Esophagus squamous epithelium (tissue), 5 donors: ENCODE results near the gene CBFA2T3. TPM values are rescaled to one million over a fixed set of nuclear protein-coding genes. Genes with fewer than 3 reads are reported as not detected.

Experiments used
- DNase-seq: peaks from one replicate; lab custom pipeline; 2025; lab: John Stamatoyannopoulos, UW
- H3K27ac ChIP-seq, 4 donors: fragments of 200-600 bp; sonication (generic); one replicate each; pipeline ENCODE4 v1.5.1; 2016 to 2019; ENCODE audit warnings: mild to moderate bottlenecking in 1 of 4
- H3K27me3 ChIP-seq, 4 donors: fragments of 200-600 bp; sonication (generic); 1 replicate in 3 of 4; 2 replicates in 1 of 4; pipeline versions ENCODE4 v1.5.1 to v1.6.0; 2017 to 2021; ENCODE audit warnings: antibody characterized with exemption in 1 of 4
- H3K36me3 ChIP-seq, 3 donors: fragments of 200-600 bp; sonication (generic); one replicate each; pipeline ENCODE4 v1.5.1; 2016 to 2019
- H3K4me1 ChIP-seq, 3 donors: fragments of 200-600 bp; sonication (generic); one replicate each; pipeline ENCODE4 v1.5.1; 2017 to 2019
- H3K4me3 ChIP-seq, 4 donors: fragments of 200-600 bp; sonication (generic); 1 replicate in 3 of 4; 2 replicates in 1 of 4; pipeline ENCODE4 v1.5.1; 2016 to 2019; ENCODE audit warnings: mild to moderate bottlenecking in 2 of 4, moderate library complexity in 1 of 4
- H3K9me3 ChIP-seq, 3 donors: fragments of 200-600 bp; sonication (generic); one replicate each; pipeline ENCODE4 v1.5.1; 2016 to 2019
- POLR2A ChIP-seq, 4 donors: fragments of 450-650 bp; IDR thresholded peaks; one replicate each; pipeline ENCODE4 v1.6.1; 2017; ENCODE audit warnings: antibody characterized with exemption in 4 of 4, mild to moderate bottlenecking in 4 of 4, moderate library complexity in 3 of 4
- WGBS, 2 donors: methylation state at CpG; one replicate each; pipeline ENCODE4 v1.1.5; 2018; 5-methylcytosine and 5-hydroxymethylcytosine counted together
- intact Hi-C: fragments of 100-400 bp; cut with DNase I; formaldehyde crosslinking; loops from one replicate; pipeline ENCODE4 v1.15.0; 2022
- total RNA-seq, 4 donors: library from RNA; depleted of rRNA; stranded (reverse); fragments of >200 nt; gene quantifications; one replicate each; pipeline ENCODE4 v1.1.0, GENCODE V29; 2016
- TF ChIP-seq, protein P1 (sequence below), 6 experiments: fragments of 450-650 bp in 4 of 6; fragments of 200-600 bp in 2 of 6; sonication (generic) in 2 of 6; IDR thresholded peaks; one replicate each; pipeline ENCODE4 v1.5.1; 2016 to 2019; ENCODE audit warnings: antibody characterized with exemption in 6 of 6, mild to moderate bottlenecking in 4 of 6, moderate library complexity in 4 of 6
- donor health status: DM: yes; HTN: yes; CAD: no.

The CBFA2T3 gene
- total RNA-seq, 4 donors from 2014 or later, result 0.18 to 2.7 (median 1.4) TPM

GRCh38 chr16:88991813-88992350 lies 14.9 kb upstream of the CBFA2T3 start:
- peaks cover 0 to under 1% (median under 1%) of the 10 kb centered on the region in 3 donors for H3K9me3 ChIP-seq
- 47 to 50% methylated on average over 4 to 9 of the region's 19 CpGs for WGBS, 2 donors
- intact Hi-C loops, result no loop called here
- peaks cover 0 to 89% (median 9%) of the 10 kb centered on the region in 4 donors for H3K27me3 ChIP-seq
- no peak overlapping the region for H3K27ac ChIP-seq
- no peak for TF ChIP-seq POLR2A (IDR thresholded peaks at IDR 0.05)
- peaks cover 0 to 9% (median 0%) of the 10 kb centered on the region in 3 donors for H3K4me1 ChIP-seq
- H3K4me3 ChIP-seq, result no peak overlapping the region
- H3K36me3 ChIP-seq, result no peaks in the 10 kb centered on the region
- no peak for DNase-seq

GRCh38 chr16:88989852-88990547 lies 13.0 kb upstream of the CBFA2T3 start:
- no peak for DNase-seq
- Histone ChIP-seq H3K27ac (no peak overlapping the region), H3K4me3 (no peak overlapping the region), H3K36me3 (no peaks in the 10 kb centered on the region), H3K27me3 (peaks cover 0 to 83% (median 7%) of the 10 kb centered on the region in 4 donors), H3K4me1 (peaks cover 0 to 9% (median 0%) of the 10 kb centered on the region in 3 donors), H3K9me3 (no peaks in the 10 kb centered on the region)
- WGBS, 2 donors, result 67 to 74% methylated on average over 11 to 16 of the region's 26 CpGs
- TF ChIP-seq, protein P1, sequence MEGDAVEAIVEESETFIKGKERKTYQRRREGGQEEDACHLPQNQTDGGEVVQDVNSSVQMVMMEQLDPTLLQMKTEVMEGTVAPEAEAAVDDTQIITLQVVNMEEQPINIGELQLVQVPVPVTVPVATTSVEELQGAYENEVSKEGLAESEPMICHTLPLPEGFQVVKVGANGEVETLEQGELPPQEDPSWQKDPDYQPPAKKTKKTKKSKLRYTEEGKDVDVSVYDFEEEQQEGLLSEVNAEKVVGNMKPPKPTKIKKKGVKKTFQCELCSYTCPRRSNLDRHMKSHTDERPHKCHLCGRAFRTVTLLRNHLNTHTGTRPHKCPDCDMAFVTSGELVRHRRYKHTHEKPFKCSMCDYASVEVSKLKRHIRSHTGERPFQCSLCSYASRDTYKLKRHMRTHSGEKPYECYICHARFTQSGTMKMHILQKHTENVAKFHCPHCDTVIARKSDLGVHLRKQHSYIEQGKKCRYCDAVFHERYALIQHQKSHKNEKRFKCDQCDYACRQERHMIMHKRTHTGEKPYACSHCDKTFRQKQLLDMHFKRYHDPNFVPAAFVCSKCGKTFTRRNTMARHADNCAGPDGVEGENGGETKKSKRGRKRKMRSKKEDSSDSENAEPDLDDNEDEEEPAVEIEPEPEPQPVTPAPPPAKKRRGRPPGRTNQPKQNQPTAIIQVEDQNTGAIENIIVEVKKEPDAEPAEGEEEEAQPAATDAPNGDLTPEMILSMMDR (IDR thresholded peaks at IDR 0.05), result no peak
- TF ChIP-seq POLR2A (IDR thresholded peaks at IDR 0.05), result no peak
- intact Hi-C loops, result no loop called here

- no peak for TF ChIP-seq POLR2A (IDR thresholded peaks at IDR 0.05)
- TF ChIP-seq, protein P1 (IDR thresholded peaks at IDR 0.05), result no peak
- 77% methylated on average over 14 of the region's 44 CpGs; no CpG with 5 or more reads in 1 of the 2 donors for whole genome bisulfite sequencing, 2 donors
- no peaks in the 10 kb centered on the region for H3K36me3 ChIP-seq
Observed at GRCh38 chr16:88988980-88989811, 12.2 kb upstream of the CBFA2T3 start.

GRCh38 chr16:88985521-88985920 lies 8.5 kb upstream of the CBFA2T3 start:
- intact Hi-C loops, result no loop called here
- DNase-seq, result no peak
- H3K27ac ChIP-seq, result no peak overlapping the region
- peaks cover 0 to 74% (median 0%) of the 10 kb centered on the region in 4 donors for H3K27me3 ChIP-seq
- no peaks in the 10 kb centered on the region for H3K36me3 ChIP-seq
- no peaks in the 10 kb centered on the region for H3K4me1 ChIP-seq
- H3K4me3 ChIP-seq, result no peak overlapping the region
- H3K9me3 ChIP-seq, result no peaks in the 10 kb centered on the region
- no peak for TF ChIP-seq POLR2A (IDR thresholded peaks at IDR 0.05)
- TF ChIP-seq, protein P1 (IDR thresholded peaks at IDR 0.05), result no peak
- 80% methylated on average over 6 of the region's 13 CpGs; no CpG with 5 or more reads in 1 of the 2 donors for WGBS, 2 donors

More at GRCh38 chr16:88988980-88989811, 12.2 kb upstream of the CBFA2T3 start:
- DNase-seq, result no peak
- H3K27me3 ChIP-seq, result peaks cover 0 to 81% (median 7%) of the 10 kb centered on the region in 4 donors
- intact Hi-C loops, result no loop called here
- H3K4me3 ChIP-seq, result no peak overlapping the region
- H3K27ac ChIP-seq, result no peak overlapping the region
- peaks cover 0 to 9% (median 0%) of the 10 kb centered on the region in 3 donors for H3K4me1 ChIP-seq
- no peaks in the 10 kb centered on the region for H3K9me3 ChIP-seq

DNA sequence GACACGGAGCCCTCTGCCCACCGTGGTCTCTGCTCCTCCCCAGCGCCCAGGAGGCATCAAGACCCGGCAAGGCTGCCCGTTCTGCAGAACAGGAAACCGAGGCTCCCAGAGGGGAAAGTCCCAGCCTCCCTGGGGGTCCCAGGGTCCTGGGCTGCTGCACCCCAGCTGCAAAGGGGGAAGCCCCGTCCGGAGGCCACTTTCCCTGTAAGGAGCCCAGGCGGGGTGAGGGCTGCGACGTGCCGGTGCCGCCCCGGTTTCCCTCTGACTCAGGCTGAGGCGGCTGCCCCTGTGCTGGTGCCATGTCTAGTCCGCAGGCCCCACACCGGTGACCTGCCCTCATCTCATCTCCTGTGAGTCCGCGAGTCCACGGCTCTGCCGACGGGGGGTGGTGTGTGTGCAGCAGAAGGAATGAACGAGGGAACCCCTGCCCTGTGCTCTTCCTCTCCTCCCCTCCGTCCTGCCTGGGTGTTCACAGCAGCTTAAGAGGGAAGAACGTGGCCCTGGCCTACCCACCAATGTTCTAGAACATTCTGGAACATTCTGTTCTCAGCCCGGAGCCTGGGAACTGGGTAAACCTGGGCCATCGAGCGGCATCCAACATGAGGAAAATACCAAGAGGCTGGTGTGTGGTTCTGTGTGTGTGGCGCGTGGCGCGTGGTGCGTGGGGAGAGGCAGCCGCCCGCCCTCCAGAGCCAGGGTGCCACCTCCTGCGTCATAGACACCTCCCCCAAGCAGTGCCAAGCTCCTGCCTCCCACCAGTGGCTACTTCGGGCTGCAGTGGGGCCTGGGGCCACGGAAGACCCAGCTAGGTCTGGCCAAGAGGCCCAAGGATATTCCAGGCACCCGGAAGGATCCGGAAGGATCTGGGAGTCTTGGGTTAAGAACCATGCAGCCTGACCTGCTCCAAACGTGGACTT lies 7.0 kb upstream of the CBFA2T3 start:
- Histone ChIP-seq H3K27me3 (peaks cover 0 to 68% (median 0%) of the 10 kb centered on the region in 4 donors), H3K36me3 (no peaks in the 10 kb centered on the region), H3K9me3 (no peaks in the 10 kb centered on the region), H3K4me1 (no peaks in the 10 kb centered on the region), H3K4me3 (no peak overlapping the region), H3K27ac (no peak overlapping the region)
- DNase-seq, result no peak
- TF ChIP-seq, protein P1 (IDR thresholded peaks at IDR 0.05), result no peak
- no peak for TF ChIP-seq POLR2A (IDR thresholded peaks at IDR 0.05)
- intact Hi-C loops, result no loop called here
- WGBS, 2 donors, result 60 to 72% methylated on average over 11 to 20 of the region's 41 CpGs
